ENCODE results near the gene IL10RB. TPM values are rescaled to one million over a fixed set of nuclear protein-coding genes. Genes with fewer than 3 reads are reported as not detected.
A peak's percentile ranks its signal among the peaks of the same experiment; 100 is the strongest.
"Not testable (repeated sequence)": the region's sequence is repeated elsewhere in the genome, so short reads cannot be mapped to it uniquely, and the experiment has no call there.

IL10RB gene
- total RNA-seq, 4 donors from 2014 or later: 33.5 to 58.3 (median 39.1) TPM

DNA sequence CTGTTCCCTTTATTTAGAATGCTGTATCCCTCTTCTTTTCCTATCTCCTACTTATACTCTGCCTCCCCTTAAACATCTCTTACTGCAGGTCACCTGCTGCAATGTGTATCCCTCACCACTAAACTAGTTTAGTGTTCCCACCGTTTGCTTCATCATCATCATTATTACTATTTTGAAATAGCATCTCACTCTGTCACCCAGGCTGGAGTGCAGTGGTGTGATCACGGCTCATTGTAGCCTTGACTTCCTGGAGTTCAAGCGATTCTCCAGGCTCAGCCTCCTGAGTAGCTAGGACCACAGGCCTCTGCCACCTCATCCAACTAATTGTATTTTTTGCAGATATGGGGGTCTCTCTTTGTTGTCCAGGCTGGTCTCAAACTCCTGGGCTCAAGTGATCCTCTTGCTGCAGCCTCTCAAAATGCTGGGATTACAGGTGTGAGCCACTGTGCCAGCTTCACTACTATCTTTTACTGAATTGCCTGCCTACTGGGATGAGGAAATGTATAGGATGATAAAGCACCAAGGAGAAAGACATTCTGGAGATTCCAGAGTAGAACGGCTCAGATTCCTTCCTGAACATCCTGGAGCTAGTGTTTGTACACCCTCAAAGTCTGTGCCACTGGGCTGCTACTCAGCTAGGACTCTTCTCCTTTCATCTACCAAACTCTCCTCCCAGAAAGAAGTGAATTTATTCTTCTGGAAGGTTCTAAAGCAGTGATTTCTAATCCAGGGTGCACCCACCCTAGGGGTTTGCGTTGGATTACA, 50.0 kb downstream of the IL10RB start:
- no peak for ATAC-seq (ENCODE audit: low FRiP score)
- TF ChIP-seq, protein P1, sequence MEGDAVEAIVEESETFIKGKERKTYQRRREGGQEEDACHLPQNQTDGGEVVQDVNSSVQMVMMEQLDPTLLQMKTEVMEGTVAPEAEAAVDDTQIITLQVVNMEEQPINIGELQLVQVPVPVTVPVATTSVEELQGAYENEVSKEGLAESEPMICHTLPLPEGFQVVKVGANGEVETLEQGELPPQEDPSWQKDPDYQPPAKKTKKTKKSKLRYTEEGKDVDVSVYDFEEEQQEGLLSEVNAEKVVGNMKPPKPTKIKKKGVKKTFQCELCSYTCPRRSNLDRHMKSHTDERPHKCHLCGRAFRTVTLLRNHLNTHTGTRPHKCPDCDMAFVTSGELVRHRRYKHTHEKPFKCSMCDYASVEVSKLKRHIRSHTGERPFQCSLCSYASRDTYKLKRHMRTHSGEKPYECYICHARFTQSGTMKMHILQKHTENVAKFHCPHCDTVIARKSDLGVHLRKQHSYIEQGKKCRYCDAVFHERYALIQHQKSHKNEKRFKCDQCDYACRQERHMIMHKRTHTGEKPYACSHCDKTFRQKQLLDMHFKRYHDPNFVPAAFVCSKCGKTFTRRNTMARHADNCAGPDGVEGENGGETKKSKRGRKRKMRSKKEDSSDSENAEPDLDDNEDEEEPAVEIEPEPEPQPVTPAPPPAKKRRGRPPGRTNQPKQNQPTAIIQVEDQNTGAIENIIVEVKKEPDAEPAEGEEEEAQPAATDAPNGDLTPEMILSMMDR (IDR thresholded peaks at IDR 0.05): no peak
- DNase-seq (ENCODE audit: low spot score): no peak

DNA sequence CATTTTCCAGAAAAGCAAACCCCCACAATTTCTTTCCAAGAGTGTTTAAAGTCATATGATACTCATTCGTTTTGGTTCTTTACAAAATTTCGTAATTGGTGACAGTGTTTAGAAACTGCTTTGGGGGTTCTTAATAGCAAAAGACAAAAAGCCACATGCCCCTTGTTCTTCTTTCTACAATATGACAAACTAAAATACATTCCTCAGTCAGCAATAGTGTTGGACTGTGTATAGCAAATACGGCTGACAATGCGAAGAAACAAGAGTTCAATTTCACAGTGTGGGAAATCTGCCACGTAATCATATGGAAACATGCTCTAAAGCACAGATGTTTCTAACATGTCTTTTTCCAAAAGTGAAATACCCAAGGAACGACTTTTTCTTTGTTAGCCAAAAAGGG, 51.0 kb downstream of the IL10RB start:
- no peak for ATAC-seq (ENCODE audit: low FRiP score)
- no peak for DNase-seq (ENCODE audit: low spot score)
- TF ChIP-seq, protein P1 (IDR thresholded peaks at IDR 0.05): no peak

DNA sequence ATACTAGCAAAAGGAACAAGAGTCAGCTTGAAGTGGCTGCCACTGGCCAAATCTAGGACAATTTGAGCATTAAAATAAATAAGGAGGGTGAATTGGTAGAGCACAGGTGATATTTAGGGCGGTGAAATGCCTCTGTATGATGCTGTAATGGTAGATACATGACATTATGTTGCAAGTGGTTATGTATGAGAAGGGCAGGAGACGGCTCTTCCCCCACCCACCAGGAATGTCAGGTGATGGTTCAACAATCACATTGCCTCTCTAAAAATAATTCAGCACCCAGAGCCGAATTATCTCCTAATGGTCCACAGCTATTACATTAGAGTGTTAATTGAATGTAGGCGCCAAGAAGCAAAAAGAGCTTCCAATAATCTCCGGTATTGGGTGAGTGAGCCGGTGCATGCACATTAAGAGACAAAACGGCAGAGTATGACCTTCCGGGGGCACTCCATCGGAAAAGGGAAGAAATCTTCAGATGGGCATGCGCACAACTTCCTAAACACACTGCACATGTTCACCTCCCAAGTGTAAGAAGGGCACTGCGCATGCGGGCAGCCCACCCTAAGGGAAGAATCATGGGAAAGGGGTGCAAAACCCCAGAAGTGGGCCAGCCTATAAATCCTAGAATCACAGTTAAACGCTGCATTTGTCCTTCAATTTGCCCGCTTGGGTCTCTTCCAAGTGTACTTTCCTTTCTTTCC, 51.8 kb downstream of the IL10RB start:
- ATAC-seq (ENCODE audit: low FRiP score): no peak
- TF ChIP-seq, protein P1 (IDR thresholded peaks at IDR 0.05): no peak
- no peak for DNase-seq (ENCODE audit: low spot score)

DNA sequence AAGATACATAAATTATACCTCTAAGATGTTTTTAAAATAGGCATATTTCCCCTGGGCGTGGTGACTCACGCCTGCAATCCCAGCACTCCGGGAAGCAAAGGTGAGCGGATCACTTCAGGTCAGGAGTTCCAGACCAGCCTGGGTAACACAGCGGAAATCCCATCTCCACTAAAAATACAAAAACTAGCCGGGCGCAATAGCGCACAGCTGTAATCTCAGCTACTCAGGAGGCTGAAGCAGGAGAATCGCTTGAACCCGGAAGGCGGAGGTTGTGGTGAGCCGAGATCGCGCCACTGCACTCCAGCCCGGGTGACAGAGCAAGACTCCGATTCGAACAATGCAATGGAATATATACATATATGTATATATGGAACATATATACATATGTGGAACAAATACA, 54.8 kb downstream of the IL10RB start:
- not testable (repeated sequence) for ATAC-seq (ENCODE audit: low FRiP score); DNase-seq (ENCODE audit: low spot score)

DNA sequence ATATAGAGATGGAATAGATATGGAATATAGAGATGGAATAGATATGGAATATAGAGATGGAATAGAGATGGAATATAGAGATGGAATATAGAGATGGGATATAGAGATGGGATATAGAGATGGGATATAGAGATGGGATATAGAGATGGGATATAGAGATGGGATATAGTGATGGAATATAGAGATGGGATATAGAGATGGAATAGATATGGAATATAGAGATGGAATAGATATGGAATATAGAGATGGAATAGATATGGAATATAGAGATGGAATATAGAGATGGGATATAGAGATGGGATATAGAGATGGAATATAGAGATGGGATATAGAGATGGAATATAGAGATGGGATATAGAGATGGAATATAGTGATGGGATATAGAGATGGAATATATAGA, 57.4 kb downstream of the IL10RB start:
- not testable (repeated sequence) for ATAC-seq (ENCODE audit: low FRiP score); DNase-seq (ENCODE audit: low spot score)

DNA sequence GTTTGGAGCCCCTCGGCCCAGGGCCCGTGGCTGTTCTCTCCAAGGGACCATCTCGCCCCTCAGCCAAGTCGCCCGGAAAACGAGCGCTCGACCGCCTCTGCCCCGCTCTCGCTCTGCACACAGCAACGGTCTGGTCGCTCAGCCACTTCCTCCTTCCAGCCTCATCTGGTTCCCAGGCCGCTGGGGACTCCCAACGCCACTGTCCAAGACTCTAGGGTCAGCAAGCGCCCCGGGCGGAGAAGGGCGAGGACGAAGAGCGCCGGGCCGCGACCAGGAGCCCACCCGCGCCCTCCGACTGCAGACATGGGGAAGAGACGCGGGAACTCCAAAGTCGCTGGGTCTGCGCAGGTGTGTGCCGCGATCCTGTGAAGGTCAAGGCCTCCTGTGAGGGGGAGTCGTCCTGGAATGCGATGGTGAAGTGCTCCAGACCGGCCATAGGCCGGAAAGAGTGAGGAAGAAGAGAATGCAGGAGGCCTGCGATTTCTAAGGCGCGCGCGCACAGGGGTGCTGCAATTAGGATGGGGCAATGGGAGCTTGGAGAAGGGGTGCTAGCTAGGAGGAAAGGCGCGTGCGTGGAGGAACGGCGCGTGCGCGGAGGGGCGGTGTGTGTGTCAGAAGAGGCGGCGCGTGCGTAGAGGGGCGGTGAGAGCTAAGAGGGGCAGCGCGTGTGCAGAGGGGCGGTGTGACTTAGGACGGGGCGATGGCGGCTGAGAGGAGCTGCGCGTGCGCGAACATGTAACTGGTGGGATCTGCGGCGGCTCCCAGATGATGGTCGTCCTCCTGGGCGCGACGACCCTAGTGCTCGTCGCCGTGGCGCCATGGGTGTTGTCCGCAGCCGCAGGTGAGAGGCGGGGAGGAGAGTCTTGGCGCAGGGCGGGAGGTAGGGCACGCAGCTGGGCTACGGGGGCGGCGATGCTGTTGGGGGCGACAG, 58.4 kb downstream of the IL10RB start, which contains the start of gene IFNAR1:
IFNAR1 (plus strand) TSS at position 680 of the 931 bp plus-strand sequence; CDS start at position 766, 86 bp downstream.
- peak; percentile 97 for DNase-seq (ENCODE audit: low spot score)
- TF ChIP-seq, protein P1 (IDR thresholded peaks at IDR 0.05): no peak
- ATAC-seq (ENCODE audit: low FRiP score): peak; percentile 99

DNA sequence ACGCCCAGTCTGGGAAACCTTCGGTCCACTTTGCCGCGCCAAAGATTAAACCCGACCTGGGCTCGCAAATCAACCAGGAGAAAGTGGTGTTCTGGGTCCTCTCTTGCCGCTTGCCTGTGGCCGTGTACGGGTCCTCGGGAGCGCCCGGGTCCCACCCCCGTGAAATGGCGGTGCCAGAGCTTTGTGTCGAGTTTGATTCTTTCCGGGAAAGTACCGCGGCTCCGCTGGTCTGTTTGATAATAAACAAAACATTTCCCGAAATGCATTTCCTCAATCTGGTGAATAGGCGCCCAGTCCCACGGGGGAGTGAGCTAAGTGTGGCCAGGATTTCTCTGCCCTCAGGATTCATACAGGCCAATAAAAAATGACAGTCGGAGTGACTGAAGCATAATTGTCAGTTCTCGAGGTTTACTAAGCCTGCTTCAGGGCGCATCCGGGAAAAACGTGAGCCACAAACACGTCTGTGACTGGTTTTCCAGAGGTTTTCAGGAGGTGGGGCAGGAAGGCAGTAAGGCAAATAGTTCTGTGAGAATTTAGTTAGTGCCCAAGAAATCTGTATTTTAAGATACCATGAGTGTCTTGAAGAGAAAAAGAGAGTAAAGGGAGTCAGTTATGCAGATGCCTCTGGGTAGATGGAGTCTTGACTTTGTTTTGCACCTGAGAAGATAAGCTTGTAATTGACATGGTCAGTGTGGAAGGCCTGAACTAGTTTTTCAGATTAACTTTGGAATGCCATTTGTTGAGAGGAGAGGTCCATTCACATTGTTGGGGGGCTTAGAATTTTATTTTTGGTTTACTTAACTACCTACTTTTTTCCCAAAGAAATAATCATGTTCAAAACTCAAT, 59.3 kb downstream of the IL10RB start:
- TF ChIP-seq, protein P1 (IDR thresholded peaks at IDR 0.05): no peak
- DNase-seq (ENCODE audit: low spot score) (peak; percentile 69), ATAC-seq (ENCODE audit: low FRiP score) (peak; percentile 83)

All from omental fat pad (tissue), 4 donors.